Ramos (cell line): Measurements from ENCODE around the gene VTCN1.
"Not testable (repeated sequence)": the region's sequence is repeated elsewhere in the genome, so short reads cannot be mapped to it uniquely, and the experiment has no call there.

ENCODE experiments used
- in situ Hi-C: fragments of 300-500 bp; cut with MboI; formaldehyde crosslinking; loops from one replicate; pipeline ENCODE4 v1.14.3; 2022; ENCODE audit warnings: low sequenced_read_pairs; ENCODE audit not compliant: unreplicated experiment

Gene VTCN1

DNA sequence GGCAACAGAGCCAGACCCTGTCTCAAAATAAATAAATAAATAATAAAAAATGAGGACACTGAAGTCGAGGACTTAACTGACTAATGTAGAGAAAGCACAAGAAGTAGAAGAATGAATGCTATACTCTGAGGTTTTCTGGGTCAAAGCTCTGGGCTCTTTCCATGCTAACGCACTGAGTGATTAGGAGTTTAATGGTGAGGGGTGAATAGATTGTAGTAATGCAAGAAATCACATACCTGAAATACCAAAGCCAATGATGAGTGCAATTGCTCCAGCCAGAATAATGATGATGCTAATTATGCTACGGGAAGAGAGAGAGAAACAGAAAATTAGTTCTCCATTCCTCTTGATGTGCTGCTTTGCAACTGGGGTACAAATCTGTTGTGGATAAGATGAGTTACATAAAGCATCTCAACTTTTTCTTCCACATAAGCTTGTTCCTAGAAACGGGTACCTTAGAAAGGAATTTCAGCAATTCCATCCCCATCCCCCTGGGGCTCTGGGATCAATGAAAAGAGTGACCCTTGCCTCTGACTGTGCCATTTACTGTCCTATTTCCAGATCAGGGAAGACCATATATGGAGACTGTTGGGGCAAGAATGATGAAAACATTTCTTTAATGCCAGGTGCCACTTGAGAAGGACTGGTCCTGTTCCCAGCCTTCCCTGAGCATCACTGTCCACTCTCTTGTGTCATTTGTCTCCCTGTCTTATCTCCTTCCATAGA lies 40.7 kb downstream of the VTCN1 start:
- in situ Hi-C loops, result no loop called here

DNA sequence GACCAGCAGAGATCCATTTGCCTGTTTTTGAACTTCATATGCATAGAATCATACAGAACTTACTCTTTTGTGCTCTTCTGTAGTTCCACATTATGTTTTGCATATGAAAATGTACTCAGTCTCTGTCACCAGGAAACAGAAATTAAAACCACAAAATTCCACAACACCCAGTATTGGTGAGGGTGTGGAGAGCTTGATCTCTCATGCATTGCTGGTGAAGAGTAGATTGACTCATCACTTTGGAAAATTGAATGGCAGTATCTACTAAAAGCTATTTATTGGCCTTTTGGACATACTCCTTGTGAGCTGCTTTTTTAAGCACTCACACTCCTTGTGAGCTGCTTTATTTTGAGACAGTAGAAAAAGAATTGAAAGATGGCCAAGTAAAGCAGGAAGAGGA lies 43.3 kb downstream of the VTCN1 start:
- in situ Hi-C loops, result no loop called here

DNA sequence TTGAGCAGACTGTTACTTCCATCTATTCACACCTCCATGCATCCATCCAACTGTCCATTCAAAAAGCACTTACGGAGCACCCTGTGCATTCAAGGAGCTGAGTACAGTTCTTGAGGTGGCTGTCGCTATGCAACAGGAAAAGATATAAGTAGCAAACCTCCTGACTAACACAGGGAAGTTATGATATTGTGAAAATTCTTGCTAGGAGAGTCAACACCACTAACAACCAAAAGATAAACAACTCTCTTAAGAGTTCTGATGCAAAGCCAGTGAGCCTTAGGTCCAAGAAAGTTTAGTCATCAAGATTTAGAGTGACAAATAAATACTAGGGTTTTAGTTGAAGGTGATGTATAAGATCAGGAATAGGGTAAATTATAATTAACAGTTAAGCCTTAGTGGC lies 44.7 kb downstream of the VTCN1 start:
- in situ Hi-C loops, result no loop called here

DNA sequence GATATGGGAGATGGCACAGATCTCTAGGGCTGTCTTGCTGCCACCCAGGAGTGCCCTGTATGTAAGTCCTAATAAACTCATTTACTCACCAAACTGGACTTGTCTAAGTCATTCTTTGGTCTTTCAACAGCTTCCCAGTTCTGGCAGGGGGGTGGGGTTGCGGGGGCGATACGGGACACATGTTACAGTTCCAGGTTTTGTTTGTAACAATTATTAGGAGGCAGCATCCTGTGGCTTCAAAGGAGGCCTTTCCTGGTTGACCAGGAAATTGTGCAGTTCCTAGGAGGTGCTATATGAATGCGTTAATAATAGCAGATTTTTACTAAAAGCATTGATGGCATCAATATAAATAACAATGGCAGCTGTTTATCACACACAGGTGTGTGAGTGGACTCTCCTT lies 46.5 kb downstream of the VTCN1 start:
- in situ Hi-C loops, result no loop called here

DNA sequence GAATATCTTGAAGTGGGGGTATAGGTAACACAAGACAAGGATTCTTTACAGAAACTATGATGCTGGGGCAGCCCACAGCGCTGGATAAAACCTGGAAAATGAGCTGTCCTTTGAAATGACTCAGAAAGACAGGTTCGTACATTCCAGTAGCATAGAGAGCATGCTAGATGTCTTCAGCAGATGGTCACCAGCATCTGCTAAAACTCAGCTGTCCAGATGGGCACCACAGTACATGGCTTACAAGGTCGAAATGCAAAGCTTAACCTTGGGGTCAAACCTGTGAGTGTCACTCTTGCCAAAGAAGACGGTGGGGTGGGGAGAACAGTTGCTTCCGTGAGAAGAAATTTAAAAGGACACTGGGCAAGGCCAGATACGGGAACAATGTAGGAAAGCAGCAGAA lies 47.9 kb downstream of the VTCN1 start:
- in situ Hi-C loops, result no loop called here

DNA sequence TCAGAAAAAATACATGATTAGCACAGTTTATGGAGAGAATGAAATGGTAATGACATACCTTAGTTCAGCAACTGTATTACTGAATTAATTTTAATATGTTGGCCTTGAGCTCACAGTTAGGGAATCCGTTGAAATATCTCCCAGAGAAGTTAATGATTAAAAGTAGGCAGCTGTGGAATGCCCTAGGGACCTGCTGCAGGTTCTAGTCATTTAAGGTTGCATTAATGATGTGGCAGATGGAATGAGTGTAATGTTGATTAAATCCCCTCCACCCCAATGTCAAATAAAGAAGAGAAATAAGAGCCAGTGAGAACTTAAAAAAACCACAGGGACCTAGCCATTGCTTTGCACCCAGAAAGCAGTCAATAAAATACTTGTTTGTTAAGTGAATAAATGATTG lies 48.8 kb downstream of the VTCN1 start:
- in situ Hi-C loops, result no loop called here

DNA sequence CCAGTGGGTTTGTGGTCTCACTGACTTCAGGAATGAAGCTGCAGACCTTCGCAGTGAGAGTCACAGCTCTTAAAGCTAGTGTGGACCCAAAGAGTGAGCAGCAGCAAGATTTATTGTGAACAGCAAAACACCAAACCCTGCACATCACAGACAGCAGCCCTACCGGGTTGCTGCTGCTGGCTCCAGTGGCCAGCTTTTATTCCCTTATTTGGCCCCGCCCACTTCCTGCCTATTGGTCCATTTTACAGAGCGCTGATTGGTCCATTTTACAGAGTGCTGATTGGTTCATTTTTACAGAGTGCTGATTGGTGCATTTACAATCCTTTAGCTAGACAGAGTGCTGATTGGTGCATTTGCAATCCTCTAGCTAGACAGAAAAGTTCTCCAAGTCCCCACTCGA lies 59.4 kb downstream of the VTCN1 start:
- in situ Hi-C loops, result not testable (repeated sequence)

DNA sequence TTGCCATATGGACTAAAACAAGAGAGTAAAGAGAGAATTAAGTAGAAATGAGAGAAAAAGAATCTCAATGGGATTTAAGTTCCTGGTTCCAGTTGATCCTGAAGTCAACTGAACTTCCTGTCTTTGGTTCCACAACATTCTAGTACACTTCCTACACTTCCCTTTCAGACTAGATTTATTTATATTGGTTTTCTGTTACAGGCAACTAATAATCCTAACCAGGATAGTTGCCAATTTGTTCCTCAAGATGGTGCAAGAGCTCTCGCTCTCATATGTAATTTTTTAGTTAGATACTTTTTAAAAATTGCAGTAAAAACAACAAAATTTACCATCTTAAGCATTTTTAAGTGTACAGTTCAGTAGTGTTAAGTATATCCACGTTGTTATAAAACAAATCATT lies 60.4 kb downstream of the VTCN1 start:
- in situ Hi-C loops, result no loop called here

DNA sequence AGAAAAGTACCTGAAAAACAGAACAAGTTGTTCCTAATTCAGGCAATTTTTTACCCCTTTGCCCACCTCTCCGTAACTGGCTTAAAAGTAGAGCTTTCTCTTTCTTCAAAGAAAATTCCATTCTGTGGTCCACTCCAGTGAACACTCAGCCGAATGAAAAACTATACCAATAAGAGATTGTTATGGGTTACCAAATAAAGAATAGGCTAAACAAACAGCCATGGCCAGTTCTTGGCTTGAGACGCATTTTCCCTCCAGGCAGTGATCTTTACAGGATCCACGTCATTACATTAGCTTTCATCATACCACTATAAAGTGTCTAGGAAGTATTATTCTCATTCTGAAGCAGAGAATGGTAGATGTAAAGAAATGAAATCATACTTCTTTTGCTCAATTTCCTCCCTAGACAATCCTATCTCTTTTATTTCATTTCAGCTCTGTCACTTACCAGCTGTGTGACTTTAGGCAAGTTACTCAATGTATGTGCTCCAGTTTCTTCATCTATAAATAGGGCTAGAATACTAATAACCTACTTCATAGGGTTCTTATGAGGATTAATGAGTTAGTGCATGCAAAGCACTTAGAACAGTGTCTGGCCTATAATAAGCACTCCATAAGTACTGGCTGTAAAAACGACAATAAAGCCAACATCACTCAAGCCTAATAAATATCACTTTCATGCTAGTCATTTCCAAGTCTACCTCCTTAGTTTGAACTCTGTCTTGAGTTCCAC lies 62.7 kb downstream of the VTCN1 start:
- in situ Hi-C loops, result no loop called here

DNA sequence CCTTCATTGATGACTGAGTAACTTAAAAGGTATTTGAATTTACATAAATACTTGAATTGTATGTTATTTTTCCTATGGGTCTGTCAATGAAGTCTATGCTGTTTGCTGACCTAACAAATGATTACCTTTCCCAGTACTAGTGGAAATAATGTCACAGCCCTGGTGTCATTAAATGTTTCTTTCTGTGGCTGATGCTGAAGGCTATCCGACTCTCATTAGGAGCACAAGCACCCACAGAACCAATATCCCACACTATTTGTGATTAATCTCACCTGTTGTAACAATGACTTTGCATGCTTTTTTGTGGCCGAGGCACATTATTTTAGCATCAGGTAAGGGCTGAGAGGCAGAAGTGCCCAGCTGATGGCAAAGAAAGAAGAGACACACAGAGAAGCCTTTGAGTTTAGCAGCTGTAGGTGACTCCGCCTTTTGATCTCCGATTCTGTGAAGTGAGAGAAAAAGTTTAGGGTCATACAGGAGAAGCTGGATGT lies 63.3 kb downstream of the VTCN1 start:
- in situ Hi-C loops, result no loop called here

DNA sequence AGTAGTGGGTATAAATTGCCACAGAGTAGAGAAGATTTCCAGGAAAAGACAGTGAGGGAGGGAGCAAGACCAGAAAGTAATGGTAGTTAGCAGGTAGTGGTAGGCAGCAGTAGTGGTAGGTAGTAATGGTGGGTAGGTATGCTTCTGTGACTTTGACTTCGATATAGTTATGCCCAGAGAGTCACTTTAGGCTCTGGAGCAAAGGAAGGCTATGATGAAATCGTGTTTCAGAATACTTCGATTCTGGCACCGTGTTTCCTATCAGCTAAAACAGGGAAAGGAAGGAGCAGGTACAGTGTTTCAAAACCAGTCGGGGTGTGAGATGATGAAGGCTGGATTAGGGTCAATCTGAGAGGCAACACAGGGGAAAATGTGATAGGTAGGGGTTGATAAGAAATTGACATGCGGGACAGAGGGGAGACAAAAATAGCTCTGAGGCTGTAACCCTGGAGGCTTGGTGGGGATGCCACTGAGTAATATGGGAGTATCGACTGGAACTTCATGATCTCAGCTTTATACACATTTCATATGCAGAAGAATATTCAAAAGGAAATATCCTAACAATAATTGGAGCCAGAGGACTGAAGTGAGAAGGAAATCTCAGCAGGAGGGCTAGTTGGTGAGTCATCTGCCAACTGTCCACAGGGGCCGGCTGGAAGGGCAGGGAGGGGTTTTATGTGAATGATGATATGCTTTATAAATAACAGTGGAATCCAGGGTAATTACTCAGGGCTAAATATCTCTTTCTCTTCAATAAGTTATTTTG lies 64.0 kb downstream of the VTCN1 start:
- in situ Hi-C loops, result no loop called here

DNA sequence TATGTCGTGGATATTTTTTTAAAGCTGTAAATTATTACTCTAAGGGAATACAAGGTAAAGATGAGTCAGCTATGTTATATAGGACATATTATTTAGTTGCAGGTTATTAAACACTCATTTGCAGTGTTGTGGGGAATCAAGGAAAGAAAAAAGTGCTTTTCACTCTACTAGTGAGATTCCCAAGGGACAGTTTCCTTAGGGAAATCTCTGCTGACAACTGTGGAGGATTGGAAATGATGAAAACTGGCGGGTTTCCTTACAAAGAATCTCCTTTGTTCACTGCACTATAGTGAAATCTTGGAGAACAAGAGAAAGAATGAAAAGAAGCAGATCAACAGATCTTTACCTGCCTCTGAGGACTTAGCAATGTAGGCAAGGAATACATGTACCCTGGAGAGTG lies 64.7 kb downstream of the VTCN1 start:
- in situ Hi-C loops, result no loop called here

DNA sequence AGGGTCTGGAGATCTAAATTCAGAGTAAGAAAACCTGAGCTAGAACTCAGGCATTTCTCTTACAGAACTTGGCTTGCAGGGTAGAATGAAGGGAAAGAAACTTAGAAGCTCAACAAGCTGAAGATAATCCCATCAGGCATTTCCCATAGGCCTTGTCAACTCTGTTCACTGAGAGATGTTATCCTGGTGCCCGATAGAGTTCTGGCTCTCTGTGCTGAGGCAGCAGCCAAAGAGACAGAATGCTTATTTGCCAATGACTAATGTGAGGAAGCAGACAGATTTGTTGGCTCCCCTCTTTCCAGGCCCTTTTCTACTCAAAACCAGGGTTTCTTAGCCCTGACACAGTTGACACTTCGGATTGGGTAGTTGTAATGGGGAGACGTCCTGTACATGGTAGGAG lies 66.9 kb downstream of the VTCN1 start:
- in situ Hi-C loops, result no loop called here

DNA sequence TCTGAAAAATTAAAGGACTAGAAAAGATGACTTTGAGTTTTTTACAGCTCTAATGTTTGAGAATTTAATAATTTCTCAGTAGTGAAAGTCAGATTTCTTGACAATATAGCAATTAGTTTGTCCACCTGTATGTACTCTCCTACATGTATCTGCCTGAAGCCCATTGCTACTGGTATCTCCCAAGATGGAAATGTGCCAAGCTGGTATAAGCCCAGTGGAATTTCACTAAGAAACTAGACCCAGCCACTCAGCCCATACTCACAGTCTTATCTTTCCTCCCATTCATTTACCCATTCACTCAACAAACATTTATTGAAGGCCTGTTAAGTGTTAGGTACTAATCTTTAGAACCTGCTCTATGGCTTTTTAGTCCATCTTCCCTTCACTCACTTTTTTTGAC lies 67.6 kb downstream of the VTCN1 start:
- in situ Hi-C loops, result no loop called here

DNA sequence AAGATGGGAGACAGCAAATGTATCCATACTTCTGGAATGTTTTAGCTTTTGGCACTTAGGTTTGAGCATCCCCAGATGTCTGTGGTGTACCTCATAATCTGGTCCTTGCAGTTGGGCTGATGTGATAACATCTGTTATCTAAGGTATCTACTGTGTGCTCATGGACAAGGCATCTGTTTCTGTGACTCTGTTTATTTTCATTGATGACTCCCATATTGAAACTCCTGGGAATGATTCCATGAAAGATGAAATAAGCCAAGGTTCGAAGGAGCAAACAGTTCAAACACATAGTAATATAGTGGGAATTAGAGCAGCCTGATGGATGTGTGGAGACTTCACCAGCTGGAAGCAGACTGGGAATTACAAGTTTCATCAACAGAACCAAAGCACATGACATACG lies 68.5 kb downstream of the VTCN1 start:
- in situ Hi-C loops, result no loop called here

DNA sequence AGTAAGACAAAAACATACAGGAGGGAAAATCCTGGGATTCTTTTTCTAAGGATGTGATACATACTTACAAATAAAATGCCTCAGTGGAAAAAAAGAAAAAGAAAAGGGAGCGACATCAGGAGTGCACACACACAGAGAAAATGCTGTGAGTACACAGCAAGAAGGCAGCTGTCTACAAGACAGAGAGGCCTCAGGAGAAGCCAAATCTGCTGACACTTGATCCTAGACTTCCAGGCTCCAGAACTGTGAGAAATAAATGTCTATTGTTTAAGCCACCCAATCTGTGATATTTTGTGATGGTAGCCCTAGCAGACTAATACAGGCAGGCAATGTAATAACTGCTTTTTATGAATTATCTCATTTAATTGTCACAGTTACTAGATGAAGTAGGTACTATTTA lies 72.2 kb downstream of the VTCN1 start:
- in situ Hi-C loops, result no loop called here

DNA sequence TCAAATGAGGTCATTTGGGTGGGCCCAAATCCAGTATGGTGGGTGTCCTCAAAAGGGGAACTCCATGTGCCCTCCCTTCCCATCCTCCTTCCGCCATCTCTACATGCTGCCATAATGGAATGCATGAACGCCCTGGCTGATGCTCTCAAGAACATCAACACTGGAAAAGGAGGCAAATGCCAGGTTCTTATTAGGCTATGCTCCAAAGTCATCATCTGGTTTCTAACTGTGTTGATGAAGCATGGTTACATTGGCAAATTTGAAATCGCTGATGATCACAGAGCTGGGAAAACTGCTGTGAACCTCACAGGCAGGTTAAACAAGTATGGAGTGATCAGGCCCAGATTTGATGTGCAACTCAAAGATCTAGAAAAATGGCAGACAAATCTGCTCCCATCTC lies 72.6 kb downstream of the VTCN1 start:
- in situ Hi-C loops, result no loop called here

DNA sequence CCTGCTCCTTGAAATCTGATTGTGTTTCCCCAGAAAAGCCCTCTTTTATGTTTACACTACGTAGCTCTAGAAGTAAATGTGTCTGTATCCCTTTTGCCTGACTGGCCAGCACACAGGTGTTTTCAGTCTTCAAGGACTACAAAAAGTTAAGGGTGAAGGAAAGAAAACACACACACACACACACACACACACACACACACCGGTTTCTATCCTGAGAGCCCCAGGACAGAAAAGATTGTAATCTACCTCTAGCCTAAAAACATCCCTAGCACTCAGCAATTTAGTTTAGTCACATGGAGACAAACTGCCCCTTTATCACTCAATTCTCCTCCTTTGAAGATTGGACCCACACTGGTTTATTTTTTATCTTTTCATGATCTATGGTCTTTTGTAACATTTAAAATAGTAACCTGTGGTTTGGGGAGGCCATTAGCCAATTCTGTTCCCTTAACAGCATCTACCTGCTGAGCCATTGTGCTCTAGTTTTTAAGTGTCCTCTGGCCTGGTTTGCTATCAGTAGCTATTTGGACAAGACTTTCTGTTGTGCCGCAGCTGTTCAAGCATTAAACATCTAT lies 73.4 kb downstream of the VTCN1 start:
- in situ Hi-C loops, result no loop called here

DNA sequence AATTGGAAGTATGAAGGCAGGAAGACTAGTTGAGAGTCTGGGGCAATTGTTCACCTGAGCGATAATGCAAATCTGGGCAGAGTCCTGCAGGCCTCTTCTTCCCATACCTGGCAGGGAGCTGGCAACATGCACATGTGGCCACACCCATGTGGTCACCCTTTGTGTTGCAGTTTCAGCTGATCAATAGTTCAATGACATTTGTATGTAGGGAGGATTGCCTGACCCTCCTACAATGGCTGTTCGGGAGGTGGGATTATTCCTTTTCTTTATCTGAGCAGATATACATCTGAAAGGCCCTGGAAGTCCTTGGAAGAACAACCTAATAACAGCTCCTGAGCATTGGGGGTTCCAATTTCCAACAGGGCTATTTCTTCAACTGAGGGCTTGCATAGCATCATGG lies 74.0 kb downstream of the VTCN1 start:
- in situ Hi-C loops, result no loop called here

DNA sequence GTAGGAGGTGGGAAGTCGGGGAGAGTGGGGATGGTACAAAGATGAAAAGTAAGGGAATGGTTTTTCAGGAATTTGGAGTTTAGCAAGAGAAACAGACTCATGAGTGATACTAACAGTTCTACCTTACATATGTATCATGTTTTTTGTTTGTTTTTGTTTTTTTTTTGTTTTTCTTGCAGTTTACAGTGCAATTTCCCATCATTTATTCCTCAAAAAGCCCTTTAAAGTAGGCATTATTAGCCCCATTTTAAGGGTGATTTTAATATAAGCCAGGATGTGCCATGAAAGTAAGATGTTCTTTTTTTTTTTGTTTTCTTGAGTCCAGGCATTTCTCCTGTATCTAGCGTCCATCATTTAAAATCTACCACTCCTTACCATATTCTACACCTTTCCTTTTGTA lies 75.4 kb downstream of the VTCN1 start:
- in situ Hi-C loops, result no loop called here

DNA sequence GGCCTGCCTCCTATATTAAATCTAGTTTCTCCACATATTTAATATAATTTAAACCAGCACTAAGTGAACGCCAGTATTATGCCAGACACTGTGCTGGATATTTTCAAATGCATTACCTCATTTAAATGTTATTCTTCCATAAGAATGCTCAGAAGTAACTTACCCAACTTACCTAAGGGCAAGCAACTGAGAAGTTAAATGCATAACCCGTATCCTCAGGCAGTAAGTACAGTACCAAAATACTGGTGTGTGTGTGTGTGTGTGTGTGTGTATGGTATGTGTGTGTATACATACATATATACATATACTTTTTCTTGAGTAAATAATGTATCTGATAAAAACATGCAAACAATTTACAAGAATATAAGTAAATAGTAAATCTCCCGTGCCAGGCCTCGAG lies 80.2 kb downstream of the VTCN1 start:
- in situ Hi-C loops, result no loop called here
